Suprapubic skin (tissue), 3 donors: ENCODE measurements around the gene KIF25.

Source experiments
- EP300 ChIP-seq: sonication (generic); formaldehyde crosslinking; IDR thresholded peaks from one replicate; pipeline ENCODE4 v1.6.1; 2017; ENCODE audit warnings: antibody characterized with exemption
- TF ChIP-seq, protein P1 (sequence below), 2 donors: fragments of 200-600 bp in 1 of 2; fragments of 450-650 bp in 1 of 2; sonication (generic) in 1 of 2; IDR thresholded peaks; one replicate each; pipeline ENCODE4 v1.5.1; 2016 to 2019; ENCODE audit warnings: antibody characterized with exemption in 2 of 2, mild to moderate bottlenecking in 1 of 2, moderate library complexity in 1 of 2

DNA sequence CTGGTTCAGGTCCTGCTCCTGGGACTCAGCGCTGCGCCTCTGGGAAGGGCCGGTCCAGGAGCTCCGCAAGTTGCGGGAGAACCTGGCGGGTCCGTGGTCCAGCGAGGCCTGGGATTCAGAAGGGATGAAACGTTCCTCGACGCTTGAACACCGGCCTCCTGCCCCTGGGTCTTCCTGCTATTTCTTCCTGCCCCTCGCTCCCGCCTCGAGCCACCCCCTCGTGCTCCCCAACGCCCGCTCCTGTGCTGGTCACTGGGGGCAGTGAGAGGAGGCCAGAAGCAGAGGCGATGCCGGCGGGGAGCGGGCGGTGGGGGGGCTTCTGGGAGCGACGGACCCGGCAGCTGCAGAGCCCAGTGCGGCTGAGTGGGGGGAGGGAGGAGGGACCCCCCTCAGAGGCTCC, 20.8 kb upstream of the KIF25 start:
- no peak for TF ChIP-seq EP300
- TF ChIP-seq, protein P1, sequence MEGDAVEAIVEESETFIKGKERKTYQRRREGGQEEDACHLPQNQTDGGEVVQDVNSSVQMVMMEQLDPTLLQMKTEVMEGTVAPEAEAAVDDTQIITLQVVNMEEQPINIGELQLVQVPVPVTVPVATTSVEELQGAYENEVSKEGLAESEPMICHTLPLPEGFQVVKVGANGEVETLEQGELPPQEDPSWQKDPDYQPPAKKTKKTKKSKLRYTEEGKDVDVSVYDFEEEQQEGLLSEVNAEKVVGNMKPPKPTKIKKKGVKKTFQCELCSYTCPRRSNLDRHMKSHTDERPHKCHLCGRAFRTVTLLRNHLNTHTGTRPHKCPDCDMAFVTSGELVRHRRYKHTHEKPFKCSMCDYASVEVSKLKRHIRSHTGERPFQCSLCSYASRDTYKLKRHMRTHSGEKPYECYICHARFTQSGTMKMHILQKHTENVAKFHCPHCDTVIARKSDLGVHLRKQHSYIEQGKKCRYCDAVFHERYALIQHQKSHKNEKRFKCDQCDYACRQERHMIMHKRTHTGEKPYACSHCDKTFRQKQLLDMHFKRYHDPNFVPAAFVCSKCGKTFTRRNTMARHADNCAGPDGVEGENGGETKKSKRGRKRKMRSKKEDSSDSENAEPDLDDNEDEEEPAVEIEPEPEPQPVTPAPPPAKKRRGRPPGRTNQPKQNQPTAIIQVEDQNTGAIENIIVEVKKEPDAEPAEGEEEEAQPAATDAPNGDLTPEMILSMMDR (IDR thresholded peaks at IDR 0.05), result no peak
